Fibroblast of lung (primary cell): Measurements from ENCODE around the gene TBC1D22A. TPM values are rescaled to one million over a fixed set of nuclear protein-coding genes. Genes with fewer than 3 reads are reported as not detected.
"Not testable (repeated sequence)": the region's sequence is repeated elsewhere in the genome, so short reads cannot be mapped to it uniquely, and the experiment has no call there.

Experiments
- DNase-seq, 2 donors: peaks; one replicate each; pipeline versions ENCODE4 v3.0.0 to v3.0.0-alpha.2; 2010; ENCODE audit warnings: low read depth in 2 of 2
- H2AFZ ChIP-seq: 2 replicates; pipeline ENCODE4 v1.5.1; 2012; ENCODE audit warnings: low read length, control low read depth, inconsistent platforms
- H3K27ac ChIP-seq: 2 replicates; pipeline ENCODE4 v1.5.1; 2011; ENCODE audit warnings: low read length, control low read depth; ENCODE audit not compliant: insufficient read depth
- H3K27me3 ChIP-seq: 2 replicates; pipeline ENCODE4 v1.5.1; 2011; ENCODE audit warnings: mild to moderate bottlenecking, low read length; ENCODE audit not compliant: control insufficient read depth, insufficient read depth
- H3K36me3 ChIP-seq: 2 replicates; pipeline ENCODE4 v1.5.1; 2011; ENCODE audit warnings: low read length; ENCODE audit not compliant: control insufficient read depth, insufficient read depth
- H3K4me1 ChIP-seq: 2 replicates; pipeline ENCODE4 v1.5.1; 2011; ENCODE audit warnings: low read length; ENCODE audit not compliant: control insufficient read depth, insufficient read depth; ENCODE audit errors: extremely low read depth
- H3K4me2 ChIP-seq: 2 replicates; pipeline ENCODE4 v1.5.1; 2011; ENCODE audit warnings: low read length, control low read depth; ENCODE audit not compliant: insufficient read depth; ENCODE audit errors: extremely low read depth
- H3K4me3 ChIP-seq, 4 experiments: fragments of 200-600 bp in 1 of 4; sonication (generic) in 1 of 4; replicated peaks in 1 of 4; 2 replicates each; pipeline ENCODE4 v1.5.1; 2011 to 2016; ENCODE audit warnings: low read length in 4 of 4, low read depth in 3 of 4, mild to moderate bottlenecking in 3 of 4, control low read depth in 2 of 4, inconsistent platforms in 1 of 4, mixed read lengths in 1 of 4; ENCODE audit not compliant: insufficient read depth in 1 of 4; ENCODE audit errors: control extremely low read depth in 1 of 4
- H3K79me2 ChIP-seq: 2 replicates; pipeline ENCODE4 v1.5.1; 2012; ENCODE audit warnings: mild to moderate bottlenecking, low read length, inconsistent platforms; ENCODE audit not compliant: control insufficient read depth, insufficient read depth
- H3K9ac ChIP-seq: 2 replicates; pipeline ENCODE4 v1.5.1; 2011; ENCODE audit warnings: mild to moderate bottlenecking, low read length, control low read depth; ENCODE audit not compliant: insufficient read depth
- H3K9me3 ChIP-seq: 2 replicates; pipeline ENCODE4 v1.5.1; 2012; ENCODE audit warnings: low read depth, low read length; ENCODE audit not compliant: control insufficient read depth, insufficient read depth
- H4K20me1 ChIP-seq: 2 replicates; pipeline ENCODE4 v1.5.1; 2011; ENCODE audit warnings: low read length; ENCODE audit not compliant: control insufficient read depth, insufficient read depth; ENCODE audit errors: extremely low read depth
- EZH2 ChIP-seq: IDR thresholded peaks from 2 replicates; pipeline ENCODE4 v1.5.1; 2012; ENCODE audit warnings: low read length, control low read depth, mild to moderate bottlenecking; ENCODE audit errors: missing control alignments
- polyA plus RNA-seq, 2 donors: library from polyadenylated mRNA; depleted of rRNA in 1 of 2; stranded (reverse) in 1 of 2; unstranded in 1 of 2; fragments of >200 nt; gene quantifications; 2 replicates each; pipeline ENCODE4 v1.2.1, GENCODE V29; 2011 to 2012; ENCODE audit warnings: missing spikeins in 1 of 2
- total RNA-seq: library from RNA; depleted of rRNA; stranded (reverse); fragments of >200 nt; gene quantifications from 2 replicates; pipeline ENCODE4 v1.2.1, GENCODE V29; 2014
- TF ChIP-seq, protein P1 (sequence below), 2 donors: IDR thresholded peaks in 1 of 2; conservative IDR thresholded peaks in 1 of 2; 1 replicate in 1 of 2; 2 replicates in 1 of 2; pipeline ENCODE4 v1.5.1; 2011 to 2012; ENCODE audit warnings: low read length in 2 of 2, control low read depth in 1 of 2, inconsistent platforms in 1 of 2, low read depth in 1 of 2, mild to moderate bottlenecking in 1 of 2

The TBC1D22A gene
- total and polyA plus RNA-seq, 2 donors (not counting 1 experiment from before 2014, with no cell fraction given), result 11.6 to 17.6 TPM

GRCh38 chr22:46781291-46781690, 18.8 kb downstream of the TBC1D22A start:
- no peak overlapping the region for H3K27ac ChIP-seq
- no peak overlapping the region for H3K4me2 ChIP-seq
- no peak overlapping the region for H3K4me3 ChIP-seq
- H3K4me1 ChIP-seq, result no peaks in the 10 kb centered on the region
- no peaks in the 10 kb centered on the region for H3K36me3 ChIP-seq
- no peak overlapping the region for H2AFZ ChIP-seq
- H3K9ac ChIP-seq, result no peak overlapping the region
- H3K27me3 ChIP-seq, result no peaks in the 10 kb centered on the region
- H3K9me3 ChIP-seq, result no peaks in the 10 kb centered on the region
- H3K79me2 ChIP-seq, result peaks cover 19% of the 10 kb centered on the region
- TF ChIP-seq, protein P1, sequence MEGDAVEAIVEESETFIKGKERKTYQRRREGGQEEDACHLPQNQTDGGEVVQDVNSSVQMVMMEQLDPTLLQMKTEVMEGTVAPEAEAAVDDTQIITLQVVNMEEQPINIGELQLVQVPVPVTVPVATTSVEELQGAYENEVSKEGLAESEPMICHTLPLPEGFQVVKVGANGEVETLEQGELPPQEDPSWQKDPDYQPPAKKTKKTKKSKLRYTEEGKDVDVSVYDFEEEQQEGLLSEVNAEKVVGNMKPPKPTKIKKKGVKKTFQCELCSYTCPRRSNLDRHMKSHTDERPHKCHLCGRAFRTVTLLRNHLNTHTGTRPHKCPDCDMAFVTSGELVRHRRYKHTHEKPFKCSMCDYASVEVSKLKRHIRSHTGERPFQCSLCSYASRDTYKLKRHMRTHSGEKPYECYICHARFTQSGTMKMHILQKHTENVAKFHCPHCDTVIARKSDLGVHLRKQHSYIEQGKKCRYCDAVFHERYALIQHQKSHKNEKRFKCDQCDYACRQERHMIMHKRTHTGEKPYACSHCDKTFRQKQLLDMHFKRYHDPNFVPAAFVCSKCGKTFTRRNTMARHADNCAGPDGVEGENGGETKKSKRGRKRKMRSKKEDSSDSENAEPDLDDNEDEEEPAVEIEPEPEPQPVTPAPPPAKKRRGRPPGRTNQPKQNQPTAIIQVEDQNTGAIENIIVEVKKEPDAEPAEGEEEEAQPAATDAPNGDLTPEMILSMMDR (conservative IDR thresholded peaks at IDR 0.05 in 1 of 2, IDR thresholded peaks at IDR 0.05 in 1 of 2; ENCODE audit: low read depth in 1 of 2, low read length in 2 of 2), result no peak
- no peak for TF ChIP-seq EZH2
- no peak for DNase-seq
- H4K20me1 ChIP-seq, result no peaks in the 10 kb centered on the region

DNA sequence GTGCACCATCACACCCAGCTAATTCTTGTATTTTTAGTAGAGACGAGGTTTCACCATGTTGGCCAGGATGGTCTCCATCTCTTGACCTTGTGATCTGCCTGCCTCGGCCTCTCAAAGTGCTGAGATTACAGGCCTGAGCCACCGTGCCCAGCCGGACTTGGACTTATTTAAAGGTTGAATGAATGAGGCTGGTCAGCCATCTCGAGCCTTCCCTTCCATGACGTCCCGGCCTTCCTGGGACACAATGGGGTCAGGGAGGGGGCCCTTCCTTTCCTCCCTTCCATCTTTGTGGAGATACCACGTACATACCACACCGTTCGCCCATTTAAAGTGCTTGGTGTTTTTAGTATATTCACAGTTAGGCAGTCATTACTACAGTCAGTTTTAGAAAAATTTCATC, 19.8 kb downstream of the TBC1D22A start:
- H3K27me3 ChIP-seq, H3K4me2 ChIP-seq, H4K20me1 ChIP-seq, H3K4me1 ChIP-seq, H3K9ac ChIP-seq, H3K4me3 ChIP-seq, H2AFZ ChIP-seq, H3K9me3 ChIP-seq, DNase-seq, H3K36me3 ChIP-seq, H3K27ac ChIP-seq: not testable (repeated sequence)
- peaks cover 11% of the 10 kb centered on the region for H3K79me2 ChIP-seq

- Histone ChIP-seq H3K36me3 (no peaks in the 10 kb centered on the region), H3K27me3 (no peaks in the 10 kb centered on the region), H3K4me3 (no peak overlapping the region), H2AFZ (no peak overlapping the region), H3K79me2 (peaks cover 5% of the 10 kb centered on the region), H3K9ac (no peak overlapping the region), H3K4me2 (no peak overlapping the region), H3K9me3 (no peaks in the 10 kb centered on the region), H3K4me1 (no peaks in the 10 kb centered on the region), H3K27ac (no peak overlapping the region), H4K20me1 (no peaks in the 10 kb centered on the region)
- no peak for DNase-seq
- TF ChIP-seq, protein P1 (conservative IDR thresholded peaks at IDR 0.05 in 1 of 2, IDR thresholded peaks at IDR 0.05 in 1 of 2; ENCODE audit: low read depth in 1 of 2, low read length in 2 of 2), result no peak
- TF ChIP-seq EZH2, result no peak
Measured at GRCh38 chr22:46783721-46784120, 21.3 kb downstream of the TBC1D22A start.
